GM12873 (cell line): ENCODE results near the gene SCFD2.

Source experiments
- CTCF ChIP-seq: IDR thresholded peaks from 2 replicates; pipeline ENCODE4 v1.5.1; 2012; ENCODE audit warnings: low read depth, mild to moderate bottlenecking, moderate library complexity, low read length, control low read depth; ENCODE audit not compliant: insufficient read depth; ENCODE audit errors: missing control alignments

Gene SCFD2

GRCh38 chr4:52937829-52938228 is 428.0 kb downstream of the SCFD2 start:
- no peak for TF ChIP-seq CTCF

GRCh38 chr4:52936729-52937128 is 429.1 kb downstream of the SCFD2 start:
- no peak for TF ChIP-seq CTCF

- no peak for TF ChIP-seq CTCF
These were observed 430.5 kb downstream of the SCFD2 start for GRCh38 chr4:52935317-52935716.

GRCh38 chr4:52933738-52934137 is 432.1 kb downstream of the SCFD2 start:
- no peak for TF ChIP-seq CTCF

GRCh38 chr4:52932591-52933470 is 433.0 kb downstream of the SCFD2 start:
- TF ChIP-seq CTCF, result no peak

- TF ChIP-seq CTCF, result no peak
These were observed 434.6 kb downstream of the SCFD2 start for GRCh38 chr4:52931243-52931642.

GRCh38 chr4:52926196-52926974 is 439.5 kb downstream of the SCFD2 start:
- TF ChIP-seq CTCF, result no peak
